ENCODE results near the gene CDX1.

CDX1 gene

DNA sequence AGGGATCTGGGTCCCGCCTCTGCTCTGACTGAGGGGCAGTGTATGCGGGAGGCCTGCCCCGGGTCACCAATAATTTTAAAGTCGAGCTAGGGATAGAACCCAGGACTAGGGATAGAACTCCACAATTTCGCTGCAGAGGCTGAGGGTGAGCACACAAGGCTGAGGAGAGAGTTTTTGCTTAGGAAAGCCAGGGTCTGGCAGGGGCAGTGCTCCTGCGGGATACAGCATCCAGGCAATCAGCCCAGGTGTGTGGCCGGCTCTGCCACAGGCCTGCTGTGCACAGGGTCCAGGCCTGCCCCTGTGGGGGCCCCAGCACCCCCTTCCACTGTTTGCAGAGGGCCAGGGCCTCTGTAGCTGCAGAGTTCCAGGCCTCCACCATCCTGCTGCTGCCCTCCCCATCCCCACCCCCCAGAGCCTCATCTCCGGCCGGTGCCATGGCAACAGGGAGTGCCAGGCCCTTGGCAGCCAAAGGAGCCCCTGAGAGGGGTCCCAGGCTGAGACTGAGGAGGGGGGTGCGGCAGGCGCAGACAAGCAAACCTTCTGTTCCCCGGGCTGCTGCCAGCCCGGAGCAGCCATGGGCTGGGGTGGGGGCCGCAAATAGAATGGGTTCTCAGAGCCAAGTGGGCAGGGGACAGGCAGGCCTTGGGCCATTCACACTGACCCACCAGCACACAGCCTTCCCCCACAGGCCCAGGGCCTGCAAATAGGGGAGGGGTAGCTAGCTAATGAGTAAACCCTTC lies 19.5 kb upstream of the CDX1 start:
- DNase-seq, result no peak

DNA sequence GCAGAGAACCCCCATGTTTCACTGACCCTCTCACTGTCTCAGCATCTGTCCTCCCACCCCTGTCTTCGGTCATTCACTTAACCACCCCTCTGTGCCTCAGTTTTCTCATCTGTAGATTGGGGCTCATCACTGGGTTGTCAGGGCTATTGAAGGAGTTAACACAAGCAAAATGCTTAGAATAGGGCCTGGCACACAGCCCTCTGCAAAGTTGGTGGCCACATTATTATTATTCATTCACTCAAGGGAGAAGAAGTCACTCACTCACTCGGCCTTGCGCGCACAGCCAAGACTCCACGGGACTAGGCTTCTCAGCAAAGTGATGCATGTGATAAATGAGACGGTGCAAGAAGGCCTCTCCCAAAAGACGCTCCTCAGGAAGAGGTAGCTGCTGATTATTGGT lies 18.9 kb upstream of the CDX1 start:
- no peak for DNase-seq

DNA sequence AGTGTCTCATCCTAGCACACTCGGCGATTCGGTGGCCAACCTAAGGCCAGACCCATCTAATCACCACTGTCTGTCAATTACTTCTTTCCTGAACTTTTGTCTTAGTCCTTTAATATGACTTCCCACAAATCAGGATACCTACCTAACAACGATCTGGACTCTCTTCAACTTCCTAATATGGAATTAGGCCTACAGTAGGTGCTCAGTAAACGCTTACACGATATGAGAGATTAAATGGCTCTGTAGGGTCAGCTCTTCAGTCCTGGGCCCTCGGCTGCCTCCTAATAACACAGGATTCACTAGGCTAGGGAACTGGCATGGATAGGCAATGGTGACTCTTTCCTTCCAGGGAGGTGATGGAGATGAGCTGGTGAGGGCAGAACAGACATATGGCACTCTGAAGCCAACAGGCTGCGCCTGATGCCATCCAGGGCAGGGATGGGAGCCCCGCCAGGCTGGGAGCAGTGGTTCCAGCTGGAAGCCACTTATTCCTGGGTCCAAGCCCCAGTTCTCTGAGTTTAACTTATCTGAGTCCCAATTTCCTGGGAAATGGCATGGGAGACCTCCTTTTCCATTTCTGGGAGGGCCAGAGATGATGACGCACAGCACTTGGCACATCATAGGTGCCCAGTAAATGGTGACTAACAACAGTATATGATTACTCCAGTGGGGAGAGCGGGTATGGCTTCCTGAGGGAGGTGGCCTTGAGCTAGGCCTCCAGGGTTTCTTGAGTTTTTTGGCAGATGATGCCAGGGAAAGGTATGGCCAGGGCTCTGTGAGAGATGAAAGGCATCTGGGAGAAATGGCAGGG lies 18.3 kb upstream of the CDX1 start:
- DNase-seq, result no peak

- no peak for DNase-seq
Observed at GRCh38 chr5:150149618-150150017, 17.0 kb upstream of the CDX1 start.

GRCh38 chr5:150152636-150153462 lies 13.7 kb upstream of the CDX1 start:
- DNase-seq, result no peak

- no peak for DNase-seq
Observed at GRCh38 chr5:150153483-150153882, 13.1 kb upstream of the CDX1 start.

DNA sequence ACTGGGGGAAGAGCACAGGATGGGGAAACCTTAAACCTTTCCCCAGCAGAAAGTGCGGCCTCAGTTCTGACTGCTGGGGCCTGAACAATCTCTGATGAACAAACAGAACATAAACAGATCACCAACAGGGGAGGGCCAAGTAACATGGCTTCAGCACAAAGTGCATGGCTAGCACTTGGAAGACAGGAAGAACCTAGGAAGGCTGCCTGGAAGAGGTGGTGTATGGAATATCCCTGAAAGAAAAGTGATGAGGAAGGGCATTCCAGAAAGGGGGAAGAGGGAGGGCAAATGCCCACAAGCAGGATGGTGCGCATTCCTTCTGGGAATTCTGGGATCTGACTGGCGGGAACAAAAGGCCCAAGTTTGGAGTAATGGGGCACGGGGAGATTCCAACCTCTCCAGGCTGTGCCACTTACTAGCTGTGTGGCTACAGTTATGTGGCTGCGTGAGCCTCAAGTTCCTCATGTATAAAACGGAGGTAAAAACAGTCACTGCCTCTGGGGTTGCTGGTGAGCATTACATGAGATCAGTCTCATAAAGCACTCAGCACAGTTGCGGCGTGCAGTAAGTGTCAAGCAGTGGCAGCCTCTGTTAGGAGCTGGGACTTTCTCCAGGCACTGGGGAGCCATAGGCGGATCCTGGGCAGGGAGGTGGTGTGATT lies 12.5 kb upstream of the CDX1 start:
- DNase-seq, result no peak

- no peak for DNase-seq
Observed at GRCh38 chr5:150154618-150155128, 11.9 kb upstream of the CDX1 start.

GRCh38 chr5:150155258-150156026 lies 11.1 kb upstream of the CDX1 start, which contains the start of gene PDGFRB:
Gene PDGFRB, minus strand, starts transcription at chr5:150155845. Its CDS starts 18,798 bp downstream, at chr5:150137047.
- peak; percentile 48 to 55 for DNase-seq

DNA sequence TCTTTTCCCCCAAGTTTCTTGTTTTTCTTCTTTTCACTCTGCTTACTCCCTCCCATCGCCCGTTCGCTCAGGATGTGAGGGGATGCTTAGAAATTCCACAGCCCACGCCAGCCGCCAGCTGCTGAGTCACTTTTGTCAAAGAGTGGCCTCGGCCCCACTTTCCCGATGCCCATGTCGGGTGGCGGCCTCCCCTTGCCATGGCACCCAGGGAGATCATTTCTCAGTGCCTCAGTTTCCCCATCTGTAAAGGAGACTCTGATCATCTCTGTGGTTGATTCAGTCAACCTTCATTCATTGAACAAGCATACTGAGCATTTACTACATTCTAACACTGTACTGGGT lies 10.6 kb upstream of the CDX1 start:
- no peak for DNase-seq

DNA sequence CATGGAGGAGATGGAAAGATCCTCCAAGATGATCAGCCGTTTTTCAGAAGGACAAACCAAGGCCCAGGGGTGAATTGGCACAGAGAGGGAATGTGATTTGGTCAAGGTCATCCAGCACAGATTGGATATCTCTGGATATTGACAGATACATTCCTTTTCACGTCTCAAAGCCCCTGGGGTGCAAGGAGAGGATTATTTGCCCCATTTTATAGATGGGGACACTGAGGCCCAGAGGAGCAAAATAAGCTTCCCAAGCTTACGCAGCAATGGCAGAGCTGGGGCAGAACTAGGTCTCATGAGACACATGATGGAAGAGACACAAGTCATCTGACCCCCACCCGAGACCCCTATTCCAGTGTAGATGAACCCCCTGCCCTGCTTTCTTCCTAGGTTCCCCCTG lies 10.0 kb upstream of the CDX1 start:
- no peak for DNase-seq

DNA sequence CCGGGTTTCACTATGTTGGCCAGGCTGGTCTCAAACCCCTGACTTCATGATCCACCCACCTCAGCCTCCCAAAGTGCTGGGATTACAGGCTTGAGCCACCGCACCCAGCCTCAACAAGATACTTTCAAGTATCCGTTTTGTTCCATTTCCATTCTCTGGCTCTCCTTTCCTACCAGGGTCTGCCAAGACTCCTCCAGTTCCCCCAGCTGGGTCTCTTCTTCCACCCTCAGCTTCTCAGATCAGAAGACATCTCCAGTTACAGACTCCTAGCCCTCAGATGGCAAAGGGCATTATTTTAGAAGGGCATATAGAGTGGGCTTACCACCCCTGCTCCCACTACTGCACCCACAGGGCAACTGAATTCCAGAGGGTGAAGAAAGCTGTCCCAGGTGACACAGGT lies 9.4 kb upstream of the CDX1 start:
- no peak for DNase-seq

DNA sequence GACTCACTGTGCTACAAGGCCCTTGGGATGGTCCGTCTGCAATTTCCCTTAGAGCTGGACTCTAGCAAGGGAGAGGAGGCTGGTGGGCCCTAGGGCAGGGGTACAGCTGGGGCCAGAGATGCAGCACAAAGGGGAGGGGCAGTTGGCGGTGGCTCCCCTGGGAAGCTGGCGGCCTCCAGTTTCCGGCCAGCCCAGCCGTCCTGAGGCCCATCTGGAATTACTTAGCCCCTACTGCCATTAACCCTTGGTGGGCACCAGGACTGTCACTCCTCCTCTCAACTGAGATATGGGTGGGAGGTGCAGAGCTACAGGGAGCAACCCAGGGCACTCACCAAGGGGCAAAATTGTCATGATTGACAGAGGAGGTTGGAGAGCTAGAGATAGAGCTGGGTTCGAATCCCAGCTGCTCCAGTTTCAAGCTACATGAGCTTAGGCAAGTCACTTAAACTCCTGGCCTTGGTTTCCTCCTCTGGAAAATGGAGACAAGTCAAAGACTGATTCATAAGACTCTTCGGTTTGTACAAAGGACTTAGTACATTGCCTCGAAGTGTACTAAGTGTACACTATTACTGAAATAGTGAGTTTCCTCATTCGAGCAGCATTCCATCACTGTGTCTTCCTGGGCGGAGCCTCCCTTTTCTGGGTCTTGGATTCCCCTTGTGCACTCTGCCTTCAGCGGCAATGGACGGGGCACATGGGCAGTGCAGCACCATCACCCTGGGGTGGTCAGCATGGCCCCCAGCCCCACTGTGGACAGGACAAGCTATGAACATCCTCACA lies 8.2 kb upstream of the CDX1 start:
- no peak for DNase-seq

DNA sequence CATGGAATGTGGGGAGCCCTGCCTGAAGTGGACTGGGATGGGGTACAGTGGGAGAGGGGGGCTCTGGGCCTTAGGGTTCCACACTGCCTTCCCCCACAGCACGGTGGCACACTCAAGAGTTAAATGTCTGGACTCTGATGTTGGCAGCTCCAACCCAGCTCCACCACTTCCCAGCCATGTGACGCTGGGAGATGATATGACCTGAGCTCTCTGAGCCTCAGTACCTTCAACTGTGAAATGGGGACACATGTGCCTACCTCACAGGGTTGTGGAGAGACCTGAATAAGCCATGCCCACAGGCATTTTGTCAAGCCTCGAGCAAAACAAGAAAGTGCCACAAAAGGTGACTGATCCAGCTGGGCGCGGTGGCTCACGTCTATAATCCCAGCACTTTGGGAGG lies 7.5 kb upstream of the CDX1 start:
- no peak for DNase-seq

GRCh38 chr5:150159741-150160179 lies 6.8 kb upstream of the CDX1 start:
- no peak for DNase-seq

GRCh38 chr5:150160448-150161081 lies 6.0 kb upstream of the CDX1 start:
- no peak for DNase-seq

- DNase-seq, result peak; percentile 88
Observed at GRCh38 chr5:150161242-150162141, 5.1 kb upstream of the CDX1 start.

- no peak for DNase-seq
Observed at GRCh38 chr5:150162142-150162513, 4.5 kb upstream of the CDX1 start.

DNA sequence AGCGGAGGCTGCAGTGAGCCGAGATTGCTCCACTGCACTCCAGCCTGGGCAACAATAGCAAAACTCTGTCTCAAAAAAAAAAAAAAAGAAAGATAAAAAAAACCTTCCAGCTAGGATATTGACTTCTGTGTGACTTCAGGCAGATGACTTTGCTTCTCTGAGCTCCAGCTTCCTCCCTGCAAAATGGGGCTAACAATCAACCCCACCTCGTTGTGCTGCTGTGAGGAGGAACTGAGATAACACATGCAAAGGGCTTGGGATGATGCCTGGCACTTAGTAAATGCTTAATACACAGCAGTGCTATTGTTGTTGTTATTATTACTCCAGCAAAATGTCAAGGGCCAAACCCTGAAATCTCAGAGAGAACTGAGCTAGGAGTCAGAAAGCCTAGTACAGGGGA lies 3.5 kb upstream of the CDX1 start:
- no peak for DNase-seq
